ENCODE data around the gene JADE3. TPM values are rescaled to one million over a fixed set of nuclear protein-coding genes. Genes with fewer than 3 reads are reported as not detected.

The JADE3 gene
- total RNA-seq, 2 experiments from 2014 or later, result 0.47 to 1.3 TPM

DNA sequence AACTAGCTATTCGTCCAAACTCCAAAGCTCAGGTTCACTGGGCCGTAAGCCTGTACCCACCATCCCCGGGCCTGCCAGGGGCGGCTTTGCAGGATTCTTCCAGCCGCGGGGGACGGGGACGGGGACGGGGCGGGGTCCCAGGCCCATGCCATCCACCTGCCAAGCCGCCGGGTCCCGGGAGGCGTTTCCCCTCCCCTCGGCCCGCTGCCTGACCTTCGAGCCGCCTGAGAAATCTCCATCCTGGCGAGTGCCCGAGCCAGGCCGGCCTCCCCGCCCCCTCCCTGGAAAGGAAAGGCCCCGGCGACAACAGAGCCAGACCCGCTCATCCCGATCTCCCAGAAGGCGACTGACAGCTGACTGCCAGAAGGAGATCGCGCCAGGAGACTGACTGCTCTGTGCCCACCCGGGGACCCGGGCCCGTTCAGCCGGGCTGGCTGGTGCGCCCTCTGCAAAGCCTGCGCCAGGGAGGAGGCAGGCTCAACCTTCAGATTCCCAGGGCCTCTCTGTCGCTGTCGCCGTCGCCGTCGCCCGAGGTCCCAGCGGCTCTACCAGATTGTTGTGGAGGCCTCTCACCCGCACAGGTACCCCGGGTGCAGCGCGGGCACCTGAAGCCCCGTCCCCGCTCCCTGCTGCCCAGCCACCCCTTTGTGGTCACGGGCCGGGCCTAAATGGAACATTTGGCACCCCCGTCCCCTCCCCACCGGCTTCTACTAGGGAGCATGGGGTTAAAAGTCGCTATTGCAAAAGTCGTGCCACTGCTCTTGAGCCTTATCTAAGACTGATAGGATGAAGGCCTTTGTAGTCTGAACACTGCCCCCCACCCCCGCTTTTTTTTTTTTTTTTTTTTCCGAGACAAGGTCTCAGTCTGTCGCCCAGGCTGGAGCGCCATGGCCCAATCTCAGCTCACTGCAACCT, 166.2 kb downstream of the JADE3 start, which contains the start of gene RGN:
TSS of gene RGN (plus strand) at position 315 of the 915 bp plus-strand sequence. CDS start 2,702 bp downstream, outside the sequence.
- no peaks in the 10 kb centered on the region for H3K9me3 Mint-ChIP-seq (ENCODE audit: low read depth)
- CTCF ChIA-PET, result no interaction called here
- H3K27ac Mint-ChIP-seq, result no peak within 1 kb of the TSS
- H3K36me3 Mint-ChIP-seq, result no peaks in the 10 kb centered on the region
- DNase-seq (no peak), ATAC-seq (no peak)
- H3K4me3 Mint-ChIP-seq, result no peak within 1 kb of the TSS
- no peaks in the 10 kb centered on the region for H3K27me3 Mint-ChIP-seq
- no peaks in the 10 kb centered on the region for H3K4me1 Mint-ChIP-seq

DNA sequence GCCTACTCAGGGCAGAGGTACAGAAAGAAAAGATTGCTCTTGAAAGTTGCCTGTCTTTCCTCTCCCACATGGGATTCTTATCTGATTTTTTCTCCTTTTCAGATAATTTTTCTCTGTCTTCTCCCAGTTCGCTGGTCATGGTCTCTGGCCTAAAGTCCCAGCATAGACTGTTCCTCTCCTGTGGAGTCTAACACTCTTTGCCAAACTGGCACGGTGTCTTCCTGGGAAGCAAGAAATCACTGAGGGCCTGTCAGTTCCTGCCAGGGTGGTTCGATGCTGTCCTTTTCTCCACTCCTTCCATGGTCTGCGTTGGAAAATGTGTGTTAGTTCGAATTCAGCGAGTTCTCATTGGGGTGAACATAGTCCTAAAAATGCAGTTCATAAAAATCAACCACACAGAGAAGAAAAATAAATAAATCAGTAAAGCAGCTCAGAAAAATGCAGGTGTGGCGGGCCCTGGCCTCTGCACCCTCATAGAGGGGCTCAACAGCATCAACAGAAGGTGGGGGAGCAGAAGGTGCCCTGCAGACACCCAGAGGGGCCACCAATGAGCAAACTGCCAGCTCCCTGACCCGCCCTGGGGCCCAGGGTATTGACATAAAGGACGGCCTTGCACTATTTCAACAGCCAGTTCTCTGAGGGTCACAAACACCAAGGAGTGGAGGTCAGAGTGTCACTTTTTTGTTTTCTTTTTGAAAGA, 168.1 kb downstream of the JADE3 start:
- ATAC-seq, result no peak

DNA sequence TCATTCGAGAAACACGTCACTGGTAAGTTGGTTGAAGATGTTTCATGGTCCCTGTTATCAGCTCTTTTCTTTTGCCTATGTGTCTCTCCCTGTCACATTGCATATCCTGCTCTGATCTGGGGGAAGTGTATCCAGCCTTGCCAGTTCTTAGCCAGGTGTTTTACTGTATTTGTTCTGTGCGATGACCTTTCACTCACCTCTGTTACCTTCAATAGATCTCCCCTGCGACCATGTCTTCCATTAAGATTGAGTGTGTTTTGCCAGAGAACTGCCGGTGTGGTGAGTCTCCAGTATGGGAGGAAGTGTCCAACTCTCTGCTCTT, 168.7 kb downstream of the JADE3 start:
- no peak overlapping the region for H3K27ac Mint-ChIP-seq
- no peaks in the 10 kb centered on the region for H3K4me1 Mint-ChIP-seq
- H3K27me3 Mint-ChIP-seq, result no peaks in the 10 kb centered on the region
- no peaks in the 10 kb centered on the region for H3K36me3 Mint-ChIP-seq
- no peaks in the 10 kb centered on the region for H3K9me3 Mint-ChIP-seq (ENCODE audit: low read depth)
- ATAC-seq (no peak), DNase-seq (no peak)
- CTCF ChIA-PET, result no interaction called here
- H3K4me3 Mint-ChIP-seq, result no peak overlapping the region

More for the DNA sequence above, 168.1 kb downstream of the JADE3 start:
- no peaks in the 10 kb centered on the region for H3K4me1 Mint-ChIP-seq
- H3K9me3 Mint-ChIP-seq (ENCODE audit: low read depth), result no peaks in the 10 kb centered on the region
- no peak for DNase-seq
- no peaks in the 10 kb centered on the region for H3K36me3 Mint-ChIP-seq
- no peaks in the 10 kb centered on the region for H3K27me3 Mint-ChIP-seq
- H3K4me3 Mint-ChIP-seq, result no peak overlapping the region
- H3K27ac Mint-ChIP-seq, result no peak overlapping the region
- CTCF ChIA-PET, result no interaction called here

DNA sequence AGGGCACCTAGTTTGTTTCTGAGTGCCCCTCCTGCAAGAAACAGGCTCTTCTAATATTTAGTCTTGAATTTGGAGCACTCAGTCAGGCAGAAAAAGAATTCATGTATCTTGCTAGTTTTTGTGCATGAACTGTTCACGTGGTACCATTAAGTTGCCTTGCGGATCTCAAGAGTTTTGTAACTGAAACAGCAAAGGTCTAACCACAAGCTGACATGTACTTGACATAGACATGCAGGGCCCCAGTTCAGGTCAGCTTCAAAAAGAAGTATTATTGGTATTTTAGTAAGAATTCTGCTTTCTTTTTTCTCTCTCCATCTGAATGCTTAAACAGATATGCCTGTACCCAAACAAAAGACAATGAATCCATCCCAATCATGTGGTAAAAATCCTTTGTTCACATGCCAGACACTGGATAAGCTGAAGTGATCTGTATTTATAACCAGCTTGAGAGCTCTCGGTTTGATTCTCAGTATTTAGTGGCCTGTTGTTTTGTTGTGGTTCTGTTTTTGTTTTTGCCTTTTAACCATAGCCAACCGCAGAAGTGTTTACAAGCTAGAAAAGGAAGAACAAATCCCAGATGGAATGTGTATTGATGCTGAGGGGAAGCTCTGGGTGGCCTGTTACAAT, 179.0 kb downstream of the JADE3 start:
- H3K27ac Mint-ChIP-seq, result peak overlapping the region; percentile 42
- CTCF ChIA-PET, result interaction anchor here (1.1 kb wide), 1 partner anchor 178 kb away, joined by 4 read pairs; no protein-coding TSS in a partner anchor
- no peaks in the 10 kb centered on the region for H3K9me3 Mint-ChIP-seq (ENCODE audit: low read depth)
- no peaks in the 10 kb centered on the region for H3K27me3 Mint-ChIP-seq
- H3K4me1 Mint-ChIP-seq, result peaks cover 13% of the 10 kb centered on the region
- no peaks in the 10 kb centered on the region for H3K36me3 Mint-ChIP-seq
- DNase-seq, result peak; percentile 39
- peak; percentile 47 for ATAC-seq
- H3K4me3 Mint-ChIP-seq, result no peak overlapping the region

DNA sequence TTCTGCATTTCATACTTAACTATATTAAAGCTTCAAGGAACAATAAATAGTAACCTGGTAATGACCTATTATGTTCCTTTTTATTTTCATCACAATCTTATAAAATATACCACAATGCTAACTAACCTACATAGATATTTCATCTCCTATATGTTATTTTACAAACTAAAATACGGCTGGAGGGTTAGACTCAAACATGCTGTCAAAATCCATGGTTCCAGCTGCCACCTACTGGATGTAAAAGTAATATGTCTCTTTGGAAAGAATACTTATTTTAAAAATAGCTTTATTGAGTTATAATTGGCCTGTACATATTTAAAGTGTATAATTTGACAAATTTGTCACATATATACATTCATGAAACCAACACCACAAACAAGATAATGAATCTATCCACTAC, 181.0 kb downstream of the JADE3 start:
- no peak overlapping the region for H3K4me3 Mint-ChIP-seq
- CTCF ChIA-PET, result interaction anchor here (0.6 to 2.1 kb wide), 9 partner anchors 15 to 332 kb away, joined by 3 to 8 read pairs (median 3); no protein-coding TSS in a partner anchor
- no peaks in the 10 kb centered on the region for H3K27me3 Mint-ChIP-seq
- ATAC-seq (no peak), DNase-seq (no peak)
- no peaks in the 10 kb centered on the region for H3K36me3 Mint-ChIP-seq
- H3K27ac Mint-ChIP-seq, result no peak overlapping the region
- peaks cover 13% of the 10 kb centered on the region for H3K4me1 Mint-ChIP-seq
- H3K9me3 Mint-ChIP-seq (ENCODE audit: low read depth), result no peaks in the 10 kb centered on the region

DNA sequence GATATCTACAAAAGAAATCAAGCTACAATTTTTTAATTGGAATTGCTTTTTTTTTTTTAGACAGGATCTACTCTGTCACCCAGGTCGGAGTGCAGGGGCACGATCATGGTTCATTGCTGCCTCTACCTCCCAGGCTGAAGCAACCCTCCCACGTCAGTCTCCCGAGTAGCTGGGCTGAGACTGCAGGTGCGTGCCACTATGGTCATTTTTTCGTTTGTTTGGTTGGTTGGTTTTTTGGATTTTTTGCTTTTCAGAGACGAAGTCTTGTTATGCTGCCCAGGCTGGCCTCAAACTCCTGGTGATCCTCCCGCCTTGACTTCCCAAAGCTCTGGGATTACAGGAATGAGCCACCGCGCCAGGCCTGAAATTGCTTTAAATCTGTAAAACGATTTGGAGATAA, 181.6 kb downstream of the JADE3 start:
- Mint-ChIP-seq H3K4me3 (no peak overlapping the region), H3K27ac (no peak overlapping the region), H3K9me3 (ENCODE audit: low read depth) (no peaks in the 10 kb centered on the region), H3K4me1 (peaks cover 13% of the 10 kb centered on the region), H3K27me3 (no peaks in the 10 kb centered on the region), H3K36me3 (no peaks in the 10 kb centered on the region)
- DNase-seq (no peak), ATAC-seq (no peak)
- CTCF ChIA-PET, result interaction anchor here (0.7 to 2.1 kb wide), 9 partner anchors 14 to 332 kb away, joined by 3 to 8 read pairs (median 3); no protein-coding TSS in a partner anchor

DNA sequence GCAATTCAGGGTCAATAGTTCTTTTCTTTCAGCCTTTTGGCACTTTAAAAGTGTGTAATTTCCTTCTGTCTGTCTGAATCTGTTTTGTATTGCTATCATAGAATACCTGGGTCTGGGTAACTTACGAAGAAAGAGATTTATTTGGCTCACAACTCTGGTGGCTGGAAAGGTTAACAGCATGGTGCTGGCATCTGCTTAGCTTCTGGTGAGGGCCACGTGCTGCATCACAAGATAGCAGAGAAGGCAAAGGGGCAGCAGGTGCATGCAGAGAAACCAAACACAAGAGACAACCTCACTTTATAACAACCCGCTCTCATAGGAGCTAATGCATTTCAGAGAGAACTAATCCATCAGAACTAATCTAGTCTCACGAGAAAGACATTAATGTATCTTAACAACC, 184.8 kb downstream of the JADE3 start:
- Mint-ChIP-seq H3K4me3 (no peak overlapping the region), H3K27me3 (no peaks in the 10 kb centered on the region), H3K4me1 (no peaks in the 10 kb centered on the region), H3K9me3 (ENCODE audit: low read depth) (no peaks in the 10 kb centered on the region), H3K27ac (no peak overlapping the region), H3K36me3 (no peaks in the 10 kb centered on the region)
- CTCF ChIA-PET, result interaction anchor here (0.6 kb wide), 1 partner anchor 276 kb away, joined by 3 read pairs; no protein-coding TSS in a partner anchor
- DNase-seq, result no peak
- ATAC-seq, result no peak

DNA sequence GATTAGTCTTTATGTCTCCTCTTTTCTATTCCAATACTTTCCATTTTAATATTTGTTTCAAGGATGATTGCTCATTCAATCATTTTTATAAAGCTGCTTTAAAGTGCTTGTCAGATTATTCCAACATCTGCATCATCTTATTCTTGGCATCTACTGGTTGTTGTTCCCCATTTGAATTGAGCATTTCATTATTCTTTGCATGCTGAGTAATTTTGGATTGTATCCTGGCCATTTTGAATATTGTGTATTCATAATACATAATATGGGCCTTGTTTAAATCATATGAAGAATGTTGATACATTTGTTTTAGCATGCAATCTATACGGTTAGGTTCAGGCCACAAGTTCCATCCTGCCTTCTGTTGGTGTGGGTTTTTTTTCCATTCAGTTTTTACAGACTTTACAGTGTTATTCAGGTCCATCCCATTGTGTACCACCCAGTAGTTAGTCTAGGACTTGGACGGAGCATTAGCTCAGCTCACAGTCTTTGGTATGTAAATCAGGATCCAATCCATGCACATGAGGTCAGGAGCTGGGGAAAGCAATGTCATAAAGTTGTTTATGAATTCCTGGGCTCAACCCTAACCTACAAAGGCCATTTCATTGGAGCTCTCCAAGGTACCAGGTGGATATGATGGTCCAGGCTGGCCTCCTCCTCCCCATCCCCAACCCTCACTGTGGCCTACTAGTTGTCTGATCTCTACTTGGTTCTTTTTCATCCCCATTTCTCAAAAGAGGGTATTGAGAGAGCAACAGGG, 186.3 kb downstream of the JADE3 start:
- no peak for DNase-seq
- H3K27ac Mint-ChIP-seq, result no peak overlapping the region
- H3K27me3 Mint-ChIP-seq, result no peaks in the 10 kb centered on the region
- no peaks in the 10 kb centered on the region for H3K9me3 Mint-ChIP-seq (ENCODE audit: low read depth)
- ATAC-seq, result no peak
- CTCF ChIA-PET, result no interaction called here
- no peak overlapping the region for H3K4me3 Mint-ChIP-seq
- no peaks in the 10 kb centered on the region for H3K36me3 Mint-ChIP-seq
- no peaks in the 10 kb centered on the region for H3K4me1 Mint-ChIP-seq

DNA sequence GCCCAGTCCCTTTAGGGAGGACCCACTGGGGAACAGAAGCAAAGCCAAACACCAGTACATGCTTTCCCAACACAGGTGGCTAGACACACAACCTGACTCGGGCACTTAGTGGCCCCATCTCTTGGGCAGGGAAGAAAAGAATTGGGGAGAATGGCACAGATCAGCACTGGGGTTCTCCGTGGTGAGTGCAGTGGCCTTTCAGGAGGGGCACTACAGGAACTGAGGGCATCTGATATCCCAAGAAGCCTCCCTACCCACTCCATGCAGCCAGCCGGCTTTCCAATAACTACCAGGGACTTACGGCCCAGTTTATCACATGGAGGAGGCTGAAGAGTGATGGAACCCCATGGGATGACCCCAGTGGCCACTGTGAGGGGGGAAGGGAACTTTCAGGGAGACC, 189.0 kb downstream of the JADE3 start:
- H3K4me3 Mint-ChIP-seq, result no peak overlapping the region
- no peak overlapping the region for H3K27ac Mint-ChIP-seq

More for the DNA sequence above, 189.0 kb downstream of the JADE3 start:
- no peaks in the 10 kb centered on the region for H3K4me1 Mint-ChIP-seq
- ATAC-seq, result no peak
- CTCF ChIA-PET, result no interaction called here
- DNase-seq, result no peak
- no peaks in the 10 kb centered on the region for H3K9me3 Mint-ChIP-seq (ENCODE audit: low read depth)
- no peaks in the 10 kb centered on the region for H3K27me3 Mint-ChIP-seq
- no peaks in the 10 kb centered on the region for H3K36me3 Mint-ChIP-seq

Other genes with a start within 250 kb of the JADE3 start
- 10 to 100 TPM in 1 of 2 experiments, 1 to 10 TPM in 1; 9.1 to 19.0 TPM for gene SLC9A7, start 153.3 kb upstream of the JADE3 start, total RNA-seq
- gene RP2, start 75.4 kb upstream of the JADE3 start, total RNA-seq, result 10 to 100 TPM in 1 of 2 experiments, 1 to 10 TPM in 1; 9.6 to 11.3 TPM
- not detected for gene RGN, start 166.0 kb downstream of the JADE3 start, total RNA-seq
- gene NDUFB11, start 232.3 kb downstream of the JADE3 start, total RNA-seq, result 10 to 100 TPM; 82.7 to 97.6 TPM
- gene RBM10, start 232.8 kb downstream of the JADE3 start, total RNA-seq, result 10 to 100 TPM; 64.9 to 65.6 TPM